GM12891 (cell line): ENCODE data around the gene KEL.

Experiments used
- DNase-seq: peaks from one replicate; pipeline ENCODE4 v3.0.0; 2011; ENCODE audit warnings: low spot score; ENCODE audit not compliant: insufficient read length
- FAIRE-seq: peaks from 2 replicates; lab custom pipeline; 2011; peaks lifted over from hg19 to GRCh38; lab: Jason Lieb, UNC
- PAX5 ChIP-seq: IDR thresholded peaks from 2 replicates; pipeline ENCODE4 v1.6.1; 2011; ENCODE audit warnings: low read length, moderate library complexity, mild to moderate bottlenecking; ENCODE audit not compliant: insufficient read depth, severe bottlenecking
- POLR2A ChIP-seq: IDR thresholded peaks from 2 replicates; pipeline ENCODE4 v1.6.1; 2011; ENCODE audit warnings: low read depth, low read length, control low read depth
- POLR2AphosphoS5 ChIP-seq: IDR thresholded peaks from 2 replicates; pipeline ENCODE4 v1.6.1; 2011; ENCODE audit warnings: low read depth, low read length, control low read depth
- POU2F2 ChIP-seq: IDR thresholded peaks from 2 replicates; pipeline ENCODE4 v1.6.1; 2011; ENCODE audit warnings: low read depth, mild to moderate bottlenecking, control low read depth, low read length, moderate library complexity
- SPI1 ChIP-seq: IDR thresholded peaks from 2 replicates; pipeline ENCODE4 v1.6.1; 2011; ENCODE audit warnings: low read depth, low read length, control low read depth
- TAF1 ChIP-seq: IDR thresholded peaks from 2 replicates; pipeline ENCODE4 v1.6.1; 2011; ENCODE audit warnings: low read depth, low read length, control low read depth

Gene KEL

GRCh38 chr7:142943706-142944268 lies 18.4 kb downstream of the KEL start:
- FAIRE-seq (no peak), DNase-seq (no peak)
- TF ChIP-seq POLR2A: no peak
- TF ChIP-seq SPI1: no peak
- no peak for TF ChIP-seq POU2F2
- TF ChIP-seq POLR2AphosphoS5: no peak
- no peak for TF ChIP-seq PAX5
- TF ChIP-seq TAF1: no peak

GRCh38 chr7:142942746-142943145 lies 19.4 kb downstream of the KEL start:
- DNase-seq (no peak), FAIRE-seq (no peak)
- TF ChIP-seq POLR2A (no peak), PAX5 (no peak), SPI1 (no peak), TAF1 (no peak), POU2F2 (no peak), POLR2AphosphoS5 (no peak)

GRCh38 chr7:142941541-142941940 lies 20.6 kb downstream of the KEL start:
- no peak for TF ChIP-seq SPI1
- TF ChIP-seq POU2F2: no peak
- no peak for TF ChIP-seq POLR2A
- TF ChIP-seq POLR2AphosphoS5: no peak
- TF ChIP-seq PAX5: no peak
- TF ChIP-seq TAF1: no peak
- FAIRE-seq (no peak), DNase-seq (no peak)

GRCh38 chr7:142940966-142941535 lies 21.1 kb downstream of the KEL start:
- FAIRE-seq: no peak
- no peak for DNase-seq
- no peak for TF ChIP-seq TAF1
- TF ChIP-seq POLR2AphosphoS5: no peak
- no peak for TF ChIP-seq SPI1
- no peak for TF ChIP-seq PAX5
- TF ChIP-seq POLR2A: no peak
- no peak for TF ChIP-seq POU2F2

GRCh38 chr7:142939226-142939910 lies 22.8 kb downstream of the KEL start, which contains the start of gene LLCFC1:
Gene LLCFC1, plus strand, starts transcription at chr7:142939484. Its CDS starts 138 bp downstream, at chr7:142939622.
- DNase-seq (peak; percentile 51), FAIRE-seq (no peak)
- TF ChIP-seq SPI1 (no peak), TAF1 (no peak), PAX5 (no peak), POLR2AphosphoS5 (no peak), POU2F2 (no peak), POLR2A (no peak)

GRCh38 chr7:142938611-142939010 lies 23.6 kb downstream of the KEL start:
- DNase-seq: no peak
- TF ChIP-seq TAF1 (no peak), POU2F2 (no peak), PAX5 (no peak), SPI1 (no peak), POLR2AphosphoS5 (no peak), POLR2A (no peak)
- no peak for FAIRE-seq

- FAIRE-seq (no peak), DNase-seq (no peak)
- TF ChIP-seq POLR2AphosphoS5 (no peak), TAF1 (no peak), SPI1 (no peak), POU2F2 (no peak), POLR2A (no peak), PAX5 (no peak)
Observed at GRCh38 chr7:142935941-142936565, 26.1 kb downstream of the KEL start.

- no peak for TF ChIP-seq POLR2A
- TF ChIP-seq POLR2AphosphoS5: no peak
- no peak for TF ChIP-seq PAX5
- TF ChIP-seq SPI1: no peak
- no peak for TF ChIP-seq POU2F2
- no peak for DNase-seq
- FAIRE-seq: no peak
Observed at GRCh38 chr7:142934056-142934455, 28.1 kb downstream of the KEL start.

GRCh38 chr7:142933624-142934023 lies 28.5 kb downstream of the KEL start, which contains the start of gene TRPV5:
Gene TRPV5, minus strand, starts transcription at chr7:142933746. Its CDS starts 287 bp downstream, at chr7:142933459.
- TF ChIP-seq TAF1: no peak
- no peak for TF ChIP-seq SPI1
- no peak for TF ChIP-seq PAX5
- TF ChIP-seq POLR2A: no peak
- TF ChIP-seq POLR2AphosphoS5: no peak
- no peak for TF ChIP-seq POU2F2
- DNase-seq (no peak), FAIRE-seq (no peak)
